NK-92 (cell line): ENCODE results near the gene GNGT2.
"Not testable (repeated sequence)": the region's sequence is repeated elsewhere in the genome, so short reads cannot be mapped to it uniquely, and the experiment has no call there.

Source experiments
- DNase-seq: peaks from one replicate; lab custom pipeline; 2025; ENCODE audit not compliant: unreplicated experiment; lab: John Stamatoyannopoulos, UW

GNGT2 gene

GRCh38 chr17:49180998-49181635, 29.3 kb downstream of the GNGT2 start:
- no peak for DNase-seq

GRCh38 chr17:49180303-49180702, 30.1 kb downstream of the GNGT2 start:
- no peak for DNase-seq

- DNase-seq, result not testable (repeated sequence)
Observed at GRCh38 chr17:49175978-49176377, 34.4 kb downstream of the GNGT2 start.

- DNase-seq, result not testable (repeated sequence)
Observed at GRCh38 chr17:49170711-49171110, 39.7 kb downstream of the GNGT2 start.

- DNase-seq, result no peak
Observed at GRCh38 chr17:49170216-49170615, 40.2 kb downstream of the GNGT2 start.

GRCh38 chr17:49168706-49169105, 41.7 kb downstream of the GNGT2 start:
- DNase-seq, result no peak

GRCh38 chr17:49165143-49165542, 45.2 kb downstream of the GNGT2 start:
- no peak for DNase-seq

- DNase-seq, result no peak
Observed at GRCh38 chr17:49162866-49163265, 47.5 kb downstream of the GNGT2 start.

GRCh38 chr17:49157784-49158183, 52.6 kb downstream of the GNGT2 start:
- DNase-seq, result no peak

GRCh38 chr17:49156256-49156655, 54.1 kb downstream of the GNGT2 start:
- DNase-seq, result no peak
